ENCODE measurements around the gene MRPL47.

MRPL47 gene

DNA sequence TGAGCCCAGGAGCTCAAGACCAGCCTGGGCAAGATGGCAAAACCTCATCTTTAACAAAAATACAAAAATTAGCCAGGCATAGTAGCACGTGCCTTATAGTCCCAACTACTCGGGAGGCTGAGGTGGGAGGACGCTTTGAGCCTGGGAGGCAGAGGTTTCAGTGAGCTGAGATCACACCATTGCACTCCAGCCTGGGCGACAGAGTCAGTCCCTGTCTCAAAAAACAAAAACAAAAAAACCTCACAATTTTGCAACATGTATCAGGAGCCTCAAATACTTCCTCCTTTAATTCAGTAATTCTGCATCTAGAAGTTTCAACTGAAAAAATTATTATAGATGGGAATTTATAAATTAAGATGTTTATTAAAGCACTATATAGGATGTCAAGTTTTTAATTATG lies 1.1 kb downstream of the MRPL47 start:
- TF ChIP-seq RAD21 (IDR thresholded peaks at IDR 0.05; ENCODE audit: low read depth) (no peak), YY1 (IDR thresholded peaks at IDR 0.05; ENCODE audit: low read depth) (no peak), USF1 (IDR thresholded peaks at IDR 0.05) (no peak), NFIC (IDR thresholded peaks at IDR 0.05) (no peak), EGR1 (IDR thresholded peaks at IDR 0.05) (no peak), TCF12 (IDR thresholded peaks at IDR 0.05; ENCODE audit: low read depth) (no peak), TEAD4 (IDR thresholded peaks at IDR 0.05) (no peak), CEBPB (IDR thresholded peaks at IDR 0.05) (no peak), EP300 (IDR thresholded peaks at IDR 0.05; ENCODE audit: borderline replicate concordance) (no peak), FOXM1 (IDR thresholded peaks at IDR 0.05; ENCODE audit: borderline replicate concordance, low read depth) (no peak), CREB1 (IDR thresholded peaks at IDR 0.05; ENCODE audit: low read depth) (no peak), TAF1 (IDR thresholded peaks at IDR 0.05; ENCODE audit: low read depth) (no peak), ZBTB7A (IDR thresholded peaks at IDR 0.05; ENCODE audit: low read depth) (no peak)
- TF ChIP-seq, protein P1, sequence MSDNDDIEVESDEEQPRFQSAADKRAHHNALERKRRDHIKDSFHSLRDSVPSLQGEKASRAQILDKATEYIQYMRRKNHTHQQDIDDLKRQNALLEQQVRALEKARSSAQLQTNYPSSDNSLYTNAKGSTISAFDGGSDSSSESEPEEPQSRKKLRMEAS (IDR thresholded peaks at IDR 0.05), result no peak
- TF ChIP-seq, protein P2, sequence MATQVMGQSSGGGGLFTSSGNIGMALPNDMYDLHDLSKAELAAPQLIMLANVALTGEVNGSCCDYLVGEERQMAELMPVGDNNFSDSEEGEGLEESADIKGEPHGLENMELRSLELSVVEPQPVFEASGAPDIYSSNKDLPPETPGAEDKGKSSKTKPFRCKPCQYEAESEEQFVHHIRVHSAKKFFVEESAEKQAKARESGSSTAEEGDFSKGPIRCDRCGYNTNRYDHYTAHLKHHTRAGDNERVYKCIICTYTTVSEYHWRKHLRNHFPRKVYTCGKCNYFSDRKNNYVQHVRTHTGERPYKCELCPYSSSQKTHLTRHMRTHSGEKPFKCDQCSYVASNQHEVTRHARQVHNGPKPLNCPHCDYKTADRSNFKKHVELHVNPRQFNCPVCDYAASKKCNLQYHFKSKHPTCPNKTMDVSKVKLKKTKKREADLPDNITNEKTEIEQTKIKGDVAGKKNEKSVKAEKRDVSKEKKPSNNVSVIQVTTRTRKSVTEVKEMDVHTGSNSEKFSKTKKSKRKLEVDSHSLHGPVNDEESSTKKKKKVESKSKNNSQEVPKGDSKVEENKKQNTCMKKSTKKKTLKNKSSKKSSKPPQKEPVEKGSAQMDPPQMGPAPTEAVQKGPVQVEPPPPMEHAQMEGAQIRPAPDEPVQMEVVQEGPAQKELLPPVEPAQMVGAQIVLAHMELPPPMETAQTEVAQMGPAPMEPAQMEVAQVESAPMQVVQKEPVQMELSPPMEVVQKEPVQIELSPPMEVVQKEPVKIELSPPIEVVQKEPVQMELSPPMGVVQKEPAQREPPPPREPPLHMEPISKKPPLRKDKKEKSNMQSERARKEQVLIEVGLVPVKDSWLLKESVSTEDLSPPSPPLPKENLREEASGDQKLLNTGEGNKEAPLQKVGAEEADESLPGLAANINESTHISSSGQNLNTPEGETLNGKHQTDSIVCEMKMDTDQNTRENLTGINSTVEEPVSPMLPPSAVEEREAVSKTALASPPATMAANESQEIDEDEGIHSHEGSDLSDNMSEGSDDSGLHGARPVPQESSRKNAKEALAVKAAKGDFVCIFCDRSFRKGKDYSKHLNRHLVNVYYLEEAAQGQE (IDR thresholded peaks at IDR 0.05; ENCODE audit: low read depth), result no peak

- TF ChIP-seq TEAD4 (IDR thresholded peaks at IDR 0.05) (no peak), CEBPB (IDR thresholded peaks at IDR 0.05) (no peak), NFIC (IDR thresholded peaks at IDR 0.05) (no peak), YY1 (IDR thresholded peaks at IDR 0.05; ENCODE audit: low read depth) (no peak), FOXM1 (IDR thresholded peaks at IDR 0.05; ENCODE audit: borderline replicate concordance, low read depth) (no peak), TCF12 (IDR thresholded peaks at IDR 0.05; ENCODE audit: low read depth) (no peak), RAD21 (IDR thresholded peaks at IDR 0.05; ENCODE audit: low read depth) (no peak), USF1 (IDR thresholded peaks at IDR 0.05) (no peak), EGR1 (IDR thresholded peaks at IDR 0.05) (no peak)
- TF ChIP-seq, protein P1 (IDR thresholded peaks at IDR 0.05), result no peak
These were observed 4.9 kb downstream of the MRPL47 start for GRCh38 chr3:179599531-179599930.

GRCh38 chr3:179591313-179591712 lies 13.1 kb downstream of the MRPL47 start:
- no peak for TF ChIP-seq CREB1 (IDR thresholded peaks at IDR 0.05; ENCODE audit: low read depth)
- TF ChIP-seq EGR1 (IDR thresholded peaks at IDR 0.05), result no peak
- TF ChIP-seq CEBPB (IDR thresholded peaks at IDR 0.05), result no peak
- TF ChIP-seq ZBTB7A (IDR thresholded peaks at IDR 0.05; ENCODE audit: low read depth), result no peak
- TF ChIP-seq, protein P1 (IDR thresholded peaks at IDR 0.05), result no peak
- no peak for TF ChIP-seq FOXM1 (IDR thresholded peaks at IDR 0.05; ENCODE audit: borderline replicate concordance, low read depth)
- no peak for TF ChIP-seq TAF1 (IDR thresholded peaks at IDR 0.05; ENCODE audit: low read depth)
- TF ChIP-seq USF1 (IDR thresholded peaks at IDR 0.05), result no peak
- no peak for TF ChIP-seq TEAD4 (IDR thresholded peaks at IDR 0.05)
- no peak for TF ChIP-seq NFIC (IDR thresholded peaks at IDR 0.05)

- TF ChIP-seq TAF1 (IDR thresholded peaks at IDR 0.05; ENCODE audit: low read depth), result no peak
- TF ChIP-seq, protein P1 (IDR thresholded peaks at IDR 0.05), result no peak
- TF ChIP-seq TCF12 (IDR thresholded peaks at IDR 0.05; ENCODE audit: low read depth), result no peak
- no peak for TF ChIP-seq RAD21 (IDR thresholded peaks at IDR 0.05; ENCODE audit: low read depth)
- TF ChIP-seq USF1 (IDR thresholded peaks at IDR 0.05), result no peak
- TF ChIP-seq, protein P2 (IDR thresholded peaks at IDR 0.05; ENCODE audit: low read depth), result no peak
These were observed 13.8 kb downstream of the MRPL47 start for GRCh38 chr3:179590669-179591068.

GRCh38 chr3:179589143-179589542 lies 15.3 kb downstream of the MRPL47 start:
- TF ChIP-seq TAF1 (IDR thresholded peaks at IDR 0.05; ENCODE audit: low read depth) (no peak), TEAD4 (IDR thresholded peaks at IDR 0.05) (no peak), CREB1 (IDR thresholded peaks at IDR 0.05; ENCODE audit: low read depth) (no peak), EP300 (IDR thresholded peaks at IDR 0.05; ENCODE audit: borderline replicate concordance) (no peak), ZBTB7A (IDR thresholded peaks at IDR 0.05; ENCODE audit: low read depth) (no peak), FOXM1 (IDR thresholded peaks at IDR 0.05; ENCODE audit: borderline replicate concordance, low read depth) (no peak), RAD21 (IDR thresholded peaks at IDR 0.05; ENCODE audit: low read depth) (no peak), TCF12 (IDR thresholded peaks at IDR 0.05; ENCODE audit: low read depth) (no peak), EGR1 (IDR thresholded peaks at IDR 0.05) (no peak), YY1 (IDR thresholded peaks at IDR 0.05; ENCODE audit: low read depth) (no peak), USF1 (IDR thresholded peaks at IDR 0.05) (no peak), NFIC (IDR thresholded peaks at IDR 0.05) (no peak), CEBPB (IDR thresholded peaks at IDR 0.05) (no peak)
- TF ChIP-seq, protein P1 (IDR thresholded peaks at IDR 0.05), result no peak
- TF ChIP-seq, protein P2 (IDR thresholded peaks at IDR 0.05; ENCODE audit: low read depth), result no peak

Data from Ishikawa (cell line).